H1 (cell line): ENCODE results near the gene DNMT1. TPM values are rescaled to one million over a fixed set of nuclear protein-coding genes. Genes with fewer than 3 reads are reported as not detected.

Experiments used
- CTCF ChIA-PET: fragments of 300-600 bp; sonication (Branson Sonifier 250); formaldehyde crosslinking; loops from one replicate; lab custom pipeline; 2021; ENCODE audit not compliant: partially characterized antibody; lab: Charles Lee
- POLR2A ChIA-PET: fragments of 300-600 bp; sonication (Branson Sonifier 250); formaldehyde crosslinking; loops from one replicate; lab custom pipeline; 2021; ENCODE audit warnings: inconsistent platforms; ENCODE audit not compliant: partially characterized antibody; lab: Charles Lee
- DNase-seq, 2 experiments: peaks; one replicate each; pipeline versions ENCODE4 v3.0.0 to v3.0.0-alpha.2; 2010 to 2022; ENCODE audit warnings: low spot score in 2 of 2, low read depth in 1 of 2, mixed read lengths in 1 of 2
- FAIRE-seq: peaks from 2 replicates; lab custom pipeline; 2011; peaks lifted over from hg19 to GRCh38; lab: Jason Lieb, UNC
- H2AFZ ChIP-seq: 2 replicates; pipeline ENCODE4 v1.8.1; 2012; ENCODE audit warnings: low read length, inconsistent platforms
- H2AK5ac ChIP-seq: 2 replicates; pipeline ENCODE4 v1.6.1; 2013; ENCODE audit warnings: low read depth, low read length
- H2BK120ac ChIP-seq: replicated peaks from 2 replicates; pipeline ENCODE3; 2013; ENCODE audit warnings: low read depth, low read length, inconsistent platforms
- H2BK12ac ChIP-seq: 2 replicates; pipeline ENCODE4 v1.6.1; 2013; ENCODE audit warnings: low read depth, low read length
- H2BK15ac ChIP-seq: 2 replicates; pipeline ENCODE4 v1.6.1; 2013; ENCODE audit warnings: low read length
- H2BK20ac ChIP-seq: 2 replicates; pipeline ENCODE4 v1.6.1; 2013; ENCODE audit warnings: low read length
- H2BK5ac ChIP-seq: 2 replicates; pipeline ENCODE4 v1.6.1; 2013; ENCODE audit warnings: low read depth, low read length
- H3K14ac ChIP-seq: 2 replicates; pipeline ENCODE4 v1.6.1; 2013; ENCODE audit warnings: inconsistent platforms; ENCODE audit not compliant: insufficient read length
- H3K18ac ChIP-seq: 2 replicates; pipeline ENCODE4 v1.6.1; 2013; ENCODE audit warnings: low read length; ENCODE audit errors: extremely low read depth
- H3K23ac ChIP-seq: 2 replicates; pipeline ENCODE4 v1.6.1; 2013; ENCODE audit warnings: inconsistent platforms; ENCODE audit not compliant: insufficient read length
- H3K23me2 ChIP-seq: 2 replicates; pipeline ENCODE4 v1.6.1; 2013; ENCODE audit warnings: low read depth, low read length
- H3K27ac ChIP-seq: 2 replicates; pipeline ENCODE4 v1.6.1; 2011; ENCODE audit warnings: low read depth, low read length, inconsistent platforms
- H3K27me3 ChIP-seq, 4 experiments: replicated peaks in 1 of 4; 1 replicate in 1 of 4; 2 replicates in 3 of 4; pipeline versions ENCODE4 v1.6.1 to v1.8.1; 2011 to 2013; ENCODE audit warnings: low read length in 3 of 4, mild to moderate bottlenecking in 3 of 4, inconsistent platforms in 2 of 4, mixed read lengths in 2 of 4, moderate library complexity in 1 of 4; ENCODE audit not compliant: control insufficient read depth in 3 of 4, insufficient read depth in 3 of 4; ENCODE audit errors: extremely low read depth in 1 of 4
- H3K36me3 ChIP-seq, 4 experiments: 2 replicates each; pipeline versions ENCODE4 v1.6.1 to v1.8.1; 2011 to 2013; ENCODE audit warnings: mild to moderate bottlenecking in 4 of 4, low read length in 3 of 4, moderate library complexity in 2 of 4, control low read depth in 1 of 4, inconsistent platforms in 1 of 4; ENCODE audit not compliant: insufficient read depth in 4 of 4, control insufficient read depth in 2 of 4
- H3K4ac ChIP-seq: replicated peaks from 2 replicates; pipeline ENCODE3; 2013; ENCODE audit warnings: low read length, low read depth, mixed read lengths, inconsistent platforms; ENCODE audit not compliant: insufficient read length
- H3K4me1 ChIP-seq, 4 experiments: replicated peaks in 1 of 4; 1 replicate in 1 of 4; 2 replicates in 3 of 4; pipeline versions ENCODE4 v1.6.1 to v1.8.1; 2011 to 2013; ENCODE audit warnings: low read length in 3 of 4, inconsistent platforms in 2 of 4, mixed read lengths in 1 of 4; ENCODE audit not compliant: insufficient read depth in 4 of 4, control insufficient read depth in 3 of 4
- H3K4me2 ChIP-seq, 2 experiments: 2 replicates each; pipeline versions ENCODE4 v1.6.1 to v1.8.1; 2011 to 2013; ENCODE audit warnings: low read depth in 2 of 2, low read length in 2 of 2, control low read depth in 1 of 2, inconsistent platforms in 1 of 2, mild to moderate bottlenecking in 1 of 2; ENCODE audit not compliant: insufficient read depth in 1 of 2
- H3K4me3 ChIP-seq, 4 experiments: fragments of 200-600, 300-600 bp in 1 of 4; sonication (generic), shearing (Covaris generic), sonication (Bioruptor Twin) in 1 of 4; 2 replicates each; pipeline versions ENCODE4 v1.5.1 to v1.8.1; 2011 to 2016; ENCODE audit warnings: low read length in 4 of 4, low read depth in 3 of 4, control low read depth in 2 of 4, inconsistent platforms in 2 of 4, mild to moderate bottlenecking in 2 of 4, mixed read lengths in 1 of 4, moderate library complexity in 1 of 4; ENCODE audit not compliant: insufficient read depth in 2 of 4; ENCODE audit errors: extremely low read depth in 1 of 4
- H3K56ac ChIP-seq: replicated peaks from 2 replicates; pipeline ENCODE3; 2013; ENCODE audit warnings: low read depth, mild to moderate bottlenecking, mixed read lengths, low read length, inconsistent platforms; ENCODE audit not compliant: insufficient read length
- H3K79me1 ChIP-seq: 2 replicates; pipeline ENCODE4 v1.6.1; 2013; ENCODE audit warnings: low read depth, low read length, control low read depth
- H3K79me2 ChIP-seq, 2 experiments: 2 replicates each; pipeline versions ENCODE4 v1.6.1 to v1.8.1; 2012 to 2013; ENCODE audit warnings: low read length in 2 of 2, mild to moderate bottlenecking in 2 of 2, inconsistent platforms in 1 of 2; ENCODE audit not compliant: insufficient read depth in 2 of 2, control insufficient read depth in 1 of 2
- H3K9ac ChIP-seq, 4 experiments: replicated peaks in 1 of 4; 1 replicate in 1 of 4; 2 replicates in 3 of 4; pipeline versions ENCODE4 v1.6.1 to v1.8.1; 2011 to 2013; ENCODE audit warnings: low read depth in 3 of 4, low read length in 3 of 4, control low read depth in 2 of 4, mild to moderate bottlenecking in 2 of 4, moderate library complexity in 2 of 4, inconsistent platforms in 1 of 4; ENCODE audit errors: extremely low read depth in 1 of 4
- H3K9me3 ChIP-seq, 2 experiments: 2 replicates each; pipeline versions ENCODE4 v1.6.1 to v1.8.1; 2012 to 2013; ENCODE audit warnings: mild to moderate bottlenecking in 2 of 2, moderate library complexity in 2 of 2, control low read depth in 1 of 2, inconsistent platforms in 1 of 2, low read depth in 1 of 2, low read length in 1 of 2, mixed read lengths in 1 of 2; ENCODE audit not compliant: insufficient read depth in 2 of 2
- H4K20me1 ChIP-seq, 2 experiments: replicated peaks in 1 of 2; 2 replicates each; pipeline versions ENCODE3 to v1.8.1; 2011 to 2013; ENCODE audit warnings: inconsistent platforms in 2 of 2, low read length in 2 of 2, mild to moderate bottlenecking in 1 of 2; ENCODE audit not compliant: insufficient read depth in 2 of 2, control insufficient read depth in 1 of 2
- H4K5ac ChIP-seq: 2 replicates; pipeline ENCODE4 v1.6.1; 2013; ENCODE audit warnings: low read length, low read depth, mixed read lengths, inconsistent platforms; ENCODE audit not compliant: insufficient read length
- H4K8ac ChIP-seq: 2 replicates; pipeline ENCODE4 v1.8.0; 2013; ENCODE audit warnings: mild to moderate bottlenecking, moderate library complexity, low read length, inconsistent platforms; ENCODE audit not compliant: insufficient read depth; ENCODE audit errors: extremely low read depth
- H4K91ac ChIP-seq: replicated peaks from 2 replicates; pipeline ENCODE3; 2013; ENCODE audit warnings: low read length, mixed read lengths, inconsistent platforms; ENCODE audit not compliant: insufficient read length
- ASH2L ChIP-seq: fragments of 200-600, 300-600 bp; sonication (generic); IDR thresholded peaks from one replicate; pipeline ENCODE4 v1.7.1; 2017; ENCODE audit warnings: low read length
- BACH1 ChIP-seq: IDR thresholded peaks from 2 replicates; pipeline ENCODE4 v1.6.1; 2012; ENCODE audit warnings: low read length, improper control_type of control experiment
- CHD2 ChIP-seq: IDR thresholded peaks from 2 replicates; pipeline ENCODE4 v1.6.1; 2012; ENCODE audit warnings: low read length, improper control_type of control experiment
- FOSL1 ChIP-seq: IDR thresholded peaks from 2 replicates; pipeline ENCODE4 v1.6.1; 2011; ENCODE audit warnings: mild to moderate bottlenecking, low read depth, low read length, moderate library complexity; ENCODE audit not compliant: insufficient read depth
- GABPA ChIP-seq: IDR thresholded peaks from 2 replicates; pipeline ENCODE4 v1.6.1; 2011; ENCODE audit warnings: mild to moderate bottlenecking, low read length, moderate library complexity, borderline replicate concordance; ENCODE audit not compliant: insufficient read depth
- HDAC2 ChIP-seq, 2 experiments: fragments of 300-600 bp in 1 of 2; sonication (generic) in 1 of 2; IDR thresholded peaks; 2 replicates each; pipeline ENCODE4 v1.6.1; 2011 to 2012; ENCODE audit warnings: low read depth in 2 of 2, low read length in 2 of 2, mild to moderate bottlenecking in 2 of 2, moderate library complexity in 2 of 2, borderline replicate concordance in 1 of 2, inconsistent platforms in 1 of 2
- JUN ChIP-seq: IDR thresholded peaks from 2 replicates; pipeline ENCODE4 v1.6.1; 2011; ENCODE audit warnings: low read depth, mild to moderate bottlenecking, improper control_type of control experiment, low read length
- RAD21 ChIP-seq, 2 experiments: IDR thresholded peaks in 1 of 2; conservative IDR thresholded peaks in 1 of 2; 2 replicates each; pipeline ENCODE4 v1.6.1; 2011; ENCODE audit warnings: low read depth in 2 of 2, low read length in 2 of 2, improper control_type of control experiment in 1 of 2, inconsistent platforms in 1 of 2, mild to moderate bottlenecking in 1 of 2, moderate library complexity in 1 of 2
- RNF2 ChIP-seq: fragments of 200-900, 300-1000 bp; sonication (generic); IDR thresholded peaks from 2 replicates; pipeline ENCODE4 v1.7.1; 2016; ENCODE audit warnings: borderline replicate concordance, low read depth, mild to moderate bottlenecking, antibody characterized with exemption, low read length; ENCODE audit not compliant: poor library complexity, severe bottlenecking; ENCODE audit errors: missing control alignments
- YY1 ChIP-seq: IDR thresholded peaks from 2 replicates; pipeline ENCODE4 v1.6.1; 2011; ENCODE audit warnings: low read depth, mild to moderate bottlenecking, low read length
- WGBS, 2 experiments: shearing (Covaris generic) in 1 of 2; methylation state at CpG; one replicate each; pipeline versions ENCODE4 v1.1.6 to v1.1.7; 2013 to 2015; ENCODE audit warnings: low lambda C conversion rate in 2 of 2, mixed read lengths in 2 of 2, inconsistent platforms in 1 of 2, low coverage in 1 of 2, missing lambda C conversion rate in 1 of 2; ENCODE audit not compliant: insufficient replicate concordance in 2 of 2, insufficient coverage in 1 of 2, insufficient read length in 1 of 2; ENCODE audit errors: extremely low coverage in 1 of 2, missing lambda C conversion rate in 1 of 2; 5-methylcytosine and 5-hydroxymethylcytosine counted together
- polyA plus RNA-seq, 7 experiments: library from polyadenylated mRNA; depleted of rRNA in 3 of 7; stranded (reverse) in 5 of 7; unstranded in 2 of 7; fragments of >200 nt in 5 of 7; fragments of 200-250 nt in 2 of 7; gene quantifications; 1 replicate in 5 of 7; 2 replicates in 1 of 7; 4 replicates in 1 of 7; pipeline versions ENCODE4 v1.2.1 to v1.2.3, GENCODE V29; 2011 to 2013; ENCODE audit warnings: missing spikeins in 2 of 7, mixed read lengths in 2 of 7
- total RNA-seq: library from RNA; stranded (reverse); fragmentation: NEBNext Ultra II Directional; extraction: Animal tissue kit (Norgen Biotek cat#: 25700); gene quantifications from 2 replicates; pipeline ENCODE4 v1.2.1, GENCODE V29; 2021
- TF ChIP-seq, protein P1 (sequence below): IDR thresholded peaks from 2 replicates; pipeline ENCODE4 v1.6.1; 2012; ENCODE audit warnings: inconsistent platforms
- TF ChIP-seq, protein P2 (sequence below): IDR thresholded peaks from 2 replicates; pipeline ENCODE4 v1.6.1; 2012; ENCODE audit warnings: inconsistent platforms

The DNMT1 gene
- total and polyA plus RNA-seq, 2 of the 8 experiments (the other 6 are each of a cell fraction or from before 2014, with no cell fraction given) = 101 to 210 TPM

DNA sequence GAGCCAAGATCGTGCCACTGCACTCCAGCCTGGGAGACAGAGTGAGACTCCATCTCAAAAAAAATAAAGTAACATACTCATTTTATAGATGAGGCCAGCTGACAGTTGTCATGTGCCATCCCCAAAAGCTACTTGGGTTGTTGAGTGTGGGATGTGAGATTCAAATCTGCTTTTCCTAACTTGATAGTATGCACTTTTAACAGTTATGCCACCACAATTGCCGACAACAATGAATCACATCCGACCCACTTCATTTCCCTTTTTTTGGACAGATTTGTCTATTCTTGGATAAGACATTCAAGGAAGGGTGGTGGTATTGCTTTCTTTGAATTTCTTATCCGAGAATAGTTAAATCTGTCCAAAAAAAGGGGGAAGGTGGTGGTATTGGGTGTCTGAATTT is 16.3 kb upstream of the DNMT1 start:
- POLR2A ChIA-PET = interaction anchor here (0.8 to 1.3 kb wide), 3 partner anchors 16 to 98 kb away, joined by 3 to 5 read pairs (median 3); partner anchors contain the start of gene DNMT1
- WGBS, 2 experiments = 94% methylated on average over 4 of the region's 4 CpGs; no CpG with 5 or more reads in 1 of the 2 experiments
- TF ChIP-seq RNF2 = no peak
- TF ChIP-seq CHD2 = no peak
- TF ChIP-seq JUN = no peak
- TF ChIP-seq RAD21 (IDR thresholded peaks at IDR 0.05 in 1 of 2, conservative IDR thresholded peaks at IDR 0.05 in 1 of 2; ENCODE audit: low read depth in 2 of 2, low read length in 2 of 2) = no peak
- TF ChIP-seq ASH2L = no peak
- no peak for TF ChIP-seq YY1
- TF ChIP-seq GABPA = no peak
- no peak for TF ChIP-seq FOSL1
- TF ChIP-seq, protein P1, sequence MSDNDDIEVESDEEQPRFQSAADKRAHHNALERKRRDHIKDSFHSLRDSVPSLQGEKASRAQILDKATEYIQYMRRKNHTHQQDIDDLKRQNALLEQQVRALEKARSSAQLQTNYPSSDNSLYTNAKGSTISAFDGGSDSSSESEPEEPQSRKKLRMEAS = no peak
- TF ChIP-seq BACH1 = no peak
- TF ChIP-seq, protein P2, sequence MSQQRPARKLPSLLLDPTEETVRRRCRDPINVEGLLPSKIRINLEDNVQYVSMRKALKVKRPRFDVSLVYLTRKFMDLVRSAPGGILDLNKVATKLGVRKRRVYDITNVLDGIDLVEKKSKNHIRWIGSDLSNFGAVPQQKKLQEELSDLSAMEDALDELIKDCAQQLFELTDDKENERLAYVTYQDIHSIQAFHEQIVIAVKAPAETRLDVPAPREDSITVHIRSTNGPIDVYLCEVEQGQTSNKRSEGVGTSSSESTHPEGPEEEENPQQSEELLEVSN = no peak
- TF ChIP-seq HDAC2 (IDR thresholded peaks at IDR 0.05; ENCODE audit: borderline replicate concordance in 1 of 2, low read depth in 2 of 2, low read length in 2 of 2) = no peak

More for the DNA sequence above, 16.3 kb upstream of the DNMT1 start:
- no peak overlapping the region for H3K9ac ChIP-seq
- H3K56ac ChIP-seq = no peak overlapping the region
- H2BK12ac ChIP-seq = no peak overlapping the region
- DNase-seq (no peak), FAIRE-seq (no peak)
- no peak overlapping the region for H3K4me2 ChIP-seq
- no peak overlapping the region for H2BK15ac ChIP-seq
- CTCF ChIA-PET = interaction anchor here (1.1 to 7.9 kb wide), 6 partner anchors 10 to 48 kb away, joined by 3 to 59 read pairs (median 4); no protein-coding TSS in a partner anchor
- H2BK120ac ChIP-seq = no peak overlapping the region
- no peaks in the 10 kb centered on the region for H3K36me3 ChIP-seq
- no peak overlapping the region for H3K14ac ChIP-seq
- no peak overlapping the region for H2BK20ac ChIP-seq
- H2BK5ac ChIP-seq = no peak overlapping the region
- no peak overlapping the region for H3K18ac ChIP-seq
- no peaks in the 10 kb centered on the region for H3K79me1 ChIP-seq
- H2AFZ ChIP-seq = no peak overlapping the region
- H3K79me2 ChIP-seq = no peaks in the 10 kb centered on the region
- H3K27me3 ChIP-seq = no peaks in the 10 kb centered on the region
- peaks cover 0 to 5% of the 10 kb centered on the region in 2 experiments; a peak in 1 of 4 replicates for H3K9me3 ChIP-seq
- no peak overlapping the region for H4K5ac ChIP-seq
- H3K23ac ChIP-seq = no peak overlapping the region
- no peak overlapping the region for H2AK5ac ChIP-seq
- no peaks in the 10 kb centered on the region for H3K23me2 ChIP-seq
- no peaks in the 10 kb centered on the region for H4K20me1 ChIP-seq
- no peak overlapping the region for H3K4me3 ChIP-seq
- no peak overlapping the region for H4K8ac ChIP-seq
- H4K91ac ChIP-seq = no peak overlapping the region
- no peak overlapping the region for H3K4ac ChIP-seq
- H3K27ac ChIP-seq = no peak overlapping the region
- no peaks in the 10 kb centered on the region for H3K4me1 ChIP-seq
